Panc1 (cell line): Measurements from ENCODE around the gene IGLL5.

Experiments used
- CTCF ChIP-seq: fragments of 450-650 bp; IDR thresholded peaks from 2 replicates; pipeline ENCODE4 v1.5.1; 2017; ENCODE audit warnings: mild to moderate bottlenecking
- POLR2AphosphoS5 ChIP-seq: IDR thresholded peaks from 2 replicates; pipeline ENCODE4 v1.6.1; 2012; ENCODE audit warnings: mild to moderate bottlenecking, low read depth, low read length, moderate library complexity
- REST ChIP-seq, 2 experiments: IDR thresholded peaks; 2 replicates each; pipeline ENCODE4 v1.6.1; 2011 to 2012; ENCODE audit warnings: low read depth in 2 of 2, control low read depth in 1 of 2, low read length in 1 of 2, mild to moderate bottlenecking in 1 of 2, moderate library complexity in 1 of 2; ENCODE audit not compliant: insufficient read depth in 1 of 2
- SIN3A ChIP-seq: IDR thresholded peaks from 2 replicates; pipeline ENCODE4 v1.6.1; 2012; ENCODE audit warnings: low read depth, mild to moderate bottlenecking, low read length, moderate library complexity, borderline replicate concordance; ENCODE audit not compliant: insufficient read depth
- TCF7L2 ChIP-seq: IDR thresholded peaks from 2 replicates; pipeline ENCODE4 v1.6.1; 2011; ENCODE audit warnings: mild to moderate bottlenecking, low read depth, low read length, inconsistent platforms

DNA sequence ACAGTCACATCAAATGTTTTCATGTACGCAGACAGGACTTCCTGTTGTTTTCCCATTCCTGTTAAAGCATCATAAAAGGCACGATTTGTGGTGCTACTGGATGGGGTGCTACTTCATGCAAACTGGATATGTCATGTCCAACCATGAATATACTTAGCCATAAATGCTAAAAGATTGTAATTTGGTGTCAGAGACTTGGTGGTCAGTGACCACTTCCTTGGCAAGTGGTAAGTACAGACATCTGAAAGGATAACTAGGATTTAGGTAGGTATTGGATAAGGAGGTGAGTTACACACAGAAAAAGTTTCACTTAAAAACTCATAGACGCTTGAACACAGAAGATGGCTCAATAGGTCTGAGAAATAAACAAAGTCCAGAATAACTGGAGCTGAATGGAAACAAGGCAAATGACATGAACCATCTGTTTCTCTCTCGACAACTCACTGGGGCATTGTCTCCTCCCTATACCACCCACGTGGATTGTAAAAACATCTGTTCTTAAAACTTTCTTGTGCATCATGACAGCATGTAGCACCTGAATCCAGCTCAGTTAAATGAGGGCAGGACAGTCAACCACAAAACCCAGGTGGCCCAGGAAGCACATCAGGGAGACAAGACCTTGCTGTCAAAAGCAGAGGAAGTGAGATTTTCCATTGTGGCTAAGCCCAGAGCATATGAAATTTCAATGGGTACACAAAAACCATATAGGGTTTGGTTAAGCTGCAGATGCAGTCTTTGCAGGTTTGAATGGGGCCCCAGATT, 22.1 kb upstream of the IGLL5 start:
- no peak for TF ChIP-seq POLR2AphosphoS5
- TF ChIP-seq CTCF = no peak
- TF ChIP-seq REST (IDR thresholded peaks at IDR 0.05; ENCODE audit: insufficient read depth in 1 of 2, low read depth in 2 of 2, low read length in 1 of 2) = no peak
- no peak for TF ChIP-seq SIN3A
- TF ChIP-seq TCF7L2 = no peak
